Endothelial cell of umbilical vein (primary cell): ENCODE data around the gene KCNE4. TPM values are rescaled to one million over a fixed set of nuclear protein-coding genes. Genes with fewer than 3 reads are reported as not detected.

Experiments
- BruUV-seq: library from RNA; stranded (reverse); fragments of 400-500 nt; replicated peaks from 2 replicates; lab custom pipeline; 2021; lab: Mats Ljungman, UMichigan
- CTCF ChIA-PET: fragments of 300-600, 350-600 bp; sonication (Branson Sonifier 250); formaldehyde crosslinking; loops from one replicate; lab custom pipeline; 2021; ENCODE audit warnings: antibody characterized with exemption, inconsistent platforms; lab: Charles Lee
- POLR2A ChIA-PET: fragments of 300-600, 350-600 bp; sonication (Branson Sonifier 250); formaldehyde crosslinking; loops from one replicate; lab custom pipeline; 2021; ENCODE audit warnings: antibody characterized with exemption, inconsistent platforms; lab: Charles Lee
- DNase-seq: peaks from one replicate; pipeline ENCODE4 v3.0.0-alpha.2; 2011; ENCODE audit warnings: low read depth, low spot score
- FAIRE-seq: peaks from 2 replicates; lab custom pipeline; 2011; peaks lifted over from hg19 to GRCh38; lab: Jason Lieb, UNC
- H2AFZ ChIP-seq: 2 replicates; pipeline ENCODE4 v1.6.0; 2012; ENCODE audit warnings: low read depth, low read length, control low read depth, inconsistent platforms
- H3K27ac ChIP-seq: 2 replicates; pipeline ENCODE4 v1.5.1; 2011; ENCODE audit warnings: low read depth, mild to moderate bottlenecking, control low read depth, low read length, moderate library complexity; ENCODE audit not compliant: insufficient read depth
- H3K27me3 ChIP-seq, 2 experiments: 2 replicates each; pipeline versions ENCODE4 v1.6.0 to v1.6.1; 2011; ENCODE audit warnings: low read length in 2 of 2, mixed read lengths in 1 of 2; ENCODE audit not compliant: control insufficient read depth in 2 of 2, insufficient read depth in 2 of 2
- H3K36me3 ChIP-seq, 2 experiments: 2 replicates in 1 of 2; 3 replicates in 1 of 2; pipeline ENCODE4 v1.5.1; 2011; ENCODE audit warnings: low read length in 2 of 2, mild to moderate bottlenecking in 1 of 2, moderate library complexity in 1 of 2; ENCODE audit not compliant: control insufficient read depth in 2 of 2, insufficient read depth in 2 of 2; ENCODE audit errors: extremely low read depth in 1 of 2
- H3K4me1 ChIP-seq: 3 replicates; pipeline ENCODE4 v1.5.1; 2011; ENCODE audit warnings: mild to moderate bottlenecking, low read length; ENCODE audit not compliant: control insufficient read depth, insufficient read depth; ENCODE audit errors: extremely low read depth
- H3K4me2 ChIP-seq: 2 replicates; pipeline ENCODE4 v1.6.1; 2011; ENCODE audit warnings: low read length, control low read depth, mixed read lengths; ENCODE audit not compliant: insufficient read depth
- H3K4me3 ChIP-seq, 3 experiments: fragments of 200-600 bp in 1 of 3; sonication (generic), shearing (Covaris generic) in 1 of 3; replicated peaks in 1 of 3; 2 replicates each; pipeline ENCODE4 v1.5.1; 2011 to 2016; ENCODE audit warnings: control low read depth in 3 of 3, low read length in 3 of 3, mild to moderate bottlenecking in 2 of 3, inconsistent platforms in 1 of 3, low read depth in 1 of 3, moderate library complexity in 1 of 3; ENCODE audit not compliant: insufficient read depth in 1 of 3
- H3K79me2 ChIP-seq: 2 replicates; pipeline ENCODE4 v1.6.0; 2012; ENCODE audit warnings: low read length, inconsistent platforms; ENCODE audit not compliant: control insufficient read depth, insufficient read depth
- H3K9ac ChIP-seq: replicated peaks from 2 replicates; pipeline ENCODE3; 2011; ENCODE audit warnings: low read length, control low read depth; ENCODE audit not compliant: insufficient read depth; ENCODE audit errors: extremely low read depth
- H3K9me1 ChIP-seq: replicated peaks from 3 replicates; pipeline ENCODE4 v1.6.0; 2011; ENCODE audit warnings: mild to moderate bottlenecking, low read length; ENCODE audit not compliant: control insufficient read depth, insufficient read depth; ENCODE audit errors: extremely low read depth
- H3K9me3 ChIP-seq: replicated peaks from 2 replicates; pipeline ENCODE4 v1.5.1; 2012; ENCODE audit warnings: low read length, inconsistent platforms; ENCODE audit not compliant: control insufficient read depth, insufficient read depth
- H4K20me1 ChIP-seq: replicated peaks from 2 replicates; pipeline ENCODE3; 2011; ENCODE audit warnings: mild to moderate bottlenecking, low read length; ENCODE audit not compliant: control insufficient read depth, insufficient read depth; ENCODE audit errors: extremely low read depth
- EZH2 ChIP-seq: IDR thresholded peaks from 2 replicates; pipeline ENCODE4 v1.6.1; 2012; ENCODE audit warnings: borderline replicate concordance, low read depth, mild to moderate bottlenecking, moderate library complexity, low read length, inconsistent platforms; ENCODE audit not compliant: severe bottlenecking
- FOS ChIP-seq: IDR thresholded peaks from 2 replicates; pipeline ENCODE4 v1.6.1; 2011; ENCODE audit warnings: mild to moderate bottlenecking, low read length, moderate library complexity, borderline replicate concordance; ENCODE audit not compliant: insufficient read depth
- GATA2 ChIP-seq: IDR thresholded peaks from 2 replicates; pipeline ENCODE4 v1.7.0; 2011; ENCODE audit warnings: low read depth, mild to moderate bottlenecking, moderate library complexity, mixed read lengths, low read length; ENCODE audit not compliant: insufficient read length, insufficient read depth
- JUN ChIP-seq: IDR thresholded peaks from 2 replicates; pipeline ENCODE4 v1.6.1; 2011; ENCODE audit warnings: borderline replicate concordance, low read depth; ENCODE audit not compliant: insufficient read length, insufficient read depth
- MYC ChIP-seq: IDR thresholded peaks from one replicate; pipeline ENCODE4 v1.6.1; 2011; ENCODE audit warnings: mild to moderate bottlenecking, low read depth, low read length
- POLR2A ChIP-seq: IDR thresholded peaks from 2 replicates; pipeline ENCODE4 v1.6.1; 2012; ENCODE audit warnings: low read depth, mild to moderate bottlenecking, control low read depth, low read length
- POLR2AphosphoS5 ChIP-seq: IDR thresholded peaks from 2 replicates; pipeline ENCODE4 v1.6.1; 2012; ENCODE audit warnings: low read depth, mild to moderate bottlenecking, control low read depth, low read length, moderate library complexity; ENCODE audit not compliant: insufficient read depth
- dilution Hi-C: fragments of 300-500 bp; cut with MboI; formaldehyde crosslinking; loops from one replicate; pipeline ENCODE4 v1.15.0; 2019; ENCODE audit warnings: low sequenced_read_pairs; ENCODE audit not compliant: extremely low pct_ligation_motif_present
- intact Hi-C: fragments of 100-400 bp; cut with micrococcal nuclease; formaldehyde crosslinking; loops from one replicate; pipeline ENCODE4 v1.10.0; 2022
- polyA plus RNA-seq, 4 experiments: library from polyadenylated mRNA; depleted of rRNA in 3 of 4; stranded (reverse) in 3 of 4; unstranded in 1 of 4; fragments of >200 nt; gene quantifications; 2 replicates each; pipeline versions ENCODE4 v1.2.1 to v1.2.3, GENCODE V29; 2011 to 2012; ENCODE audit warnings: missing spikeins in 1 of 4
- total RNA-seq: library from RNA; stranded (reverse); gene quantifications from 2 replicates; pipeline ENCODE4 v1.2.3, GENCODE V29; 2021
- TF ChIP-seq, protein P1 (sequence below), 2 donors: IDR thresholded peaks; 1 replicate in 1 of 2; 2 replicates in 1 of 2; pipeline ENCODE4 v1.5.1; 2011; ENCODE audit warnings: low read length in 2 of 2, mild to moderate bottlenecking in 2 of 2, moderate library complexity in 2 of 2, control low read depth in 1 of 2, inconsistent platforms in 1 of 2, low read depth in 1 of 2; ENCODE audit not compliant: insufficient read depth in 1 of 2; ENCODE audit errors: extremely low read depth in 1 of 2
- TF ChIP-seq, protein P2 (sequence below): IDR thresholded peaks from 2 replicates; pipeline ENCODE4 v1.6.1; 2011; ENCODE audit not compliant: insufficient read depth, insufficient read length

Gene KCNE4
- total and polyA plus RNA-seq, 2 donors (not counting 3 experiments of a cell fraction or from before 2014, with no cell fraction given) = 0.01 TPM; not detected in 1

DNA sequence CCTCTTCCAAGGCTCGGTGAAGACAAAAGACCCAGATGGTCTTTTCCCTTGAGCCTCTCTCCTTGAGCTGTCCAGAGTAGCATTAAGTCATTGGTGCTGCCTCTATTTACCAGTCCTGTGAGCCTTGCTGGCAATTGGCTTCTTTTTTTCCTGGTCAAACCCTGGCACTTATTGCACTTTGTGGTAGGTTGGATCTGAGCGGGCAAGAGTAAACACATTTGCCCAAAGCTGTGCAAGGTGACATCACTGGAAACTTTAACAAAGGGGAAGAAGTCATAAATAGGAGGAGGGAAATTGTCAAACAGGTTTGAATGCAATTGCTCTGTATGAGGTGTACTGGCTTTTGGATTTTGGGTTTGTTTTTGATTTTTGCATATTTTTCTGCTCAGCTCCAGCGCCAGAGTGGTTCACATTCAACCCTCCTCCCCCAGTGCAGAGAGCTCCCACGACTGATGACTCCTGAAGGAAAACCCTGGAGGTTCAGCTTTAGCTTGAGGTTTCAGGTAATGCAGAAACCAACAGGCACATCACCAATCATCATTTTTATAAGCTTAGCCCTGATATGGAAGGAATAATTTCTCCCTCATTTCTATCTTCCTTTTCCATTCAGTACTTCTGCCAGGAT lies 8.3 kb downstream of the KCNE4 start:
- ChIA-PET POLR2A (no interaction called here), CTCF (interaction anchor here (0.9 kb wide), 1 partner anchor 12 kb away, joined by 3 read pairs; no protein-coding TSS in a partner anchor)
- dilution Hi-C loops = no loop called here
- Histone ChIP-seq H3K79me2 (no peaks in the 10 kb centered on the region), H3K9ac (no peak overlapping the region), H3K9me3 (no peaks in the 10 kb centered on the region), H3K4me1 (no peaks in the 10 kb centered on the region), H3K27me3 (peaks cover 4% of the 10 kb centered on the region in 2 experiments), H3K4me2 (no peak overlapping the region), H3K9me1 (no peaks in the 10 kb centered on the region), H4K20me1 (no peaks in the 10 kb centered on the region), H3K4me3 (no peak overlapping the region), H3K27ac (no peak overlapping the region), H3K36me3 (no peaks in the 10 kb centered on the region), H2AFZ (no peak overlapping the region)
- no peak for TF ChIP-seq POLR2A
- TF ChIP-seq, protein P1, sequence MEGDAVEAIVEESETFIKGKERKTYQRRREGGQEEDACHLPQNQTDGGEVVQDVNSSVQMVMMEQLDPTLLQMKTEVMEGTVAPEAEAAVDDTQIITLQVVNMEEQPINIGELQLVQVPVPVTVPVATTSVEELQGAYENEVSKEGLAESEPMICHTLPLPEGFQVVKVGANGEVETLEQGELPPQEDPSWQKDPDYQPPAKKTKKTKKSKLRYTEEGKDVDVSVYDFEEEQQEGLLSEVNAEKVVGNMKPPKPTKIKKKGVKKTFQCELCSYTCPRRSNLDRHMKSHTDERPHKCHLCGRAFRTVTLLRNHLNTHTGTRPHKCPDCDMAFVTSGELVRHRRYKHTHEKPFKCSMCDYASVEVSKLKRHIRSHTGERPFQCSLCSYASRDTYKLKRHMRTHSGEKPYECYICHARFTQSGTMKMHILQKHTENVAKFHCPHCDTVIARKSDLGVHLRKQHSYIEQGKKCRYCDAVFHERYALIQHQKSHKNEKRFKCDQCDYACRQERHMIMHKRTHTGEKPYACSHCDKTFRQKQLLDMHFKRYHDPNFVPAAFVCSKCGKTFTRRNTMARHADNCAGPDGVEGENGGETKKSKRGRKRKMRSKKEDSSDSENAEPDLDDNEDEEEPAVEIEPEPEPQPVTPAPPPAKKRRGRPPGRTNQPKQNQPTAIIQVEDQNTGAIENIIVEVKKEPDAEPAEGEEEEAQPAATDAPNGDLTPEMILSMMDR (IDR thresholded peaks at IDR 0.05; ENCODE audit: extremely low read depth in 1 of 2, insufficient read depth in 1 of 2, low read depth in 1 of 2, low read length in 2 of 2) = no peak
- no peak for TF ChIP-seq EZH2
- no peak for TF ChIP-seq POLR2AphosphoS5
- TF ChIP-seq JUN = no peak
- TF ChIP-seq MYC = no peak
- TF ChIP-seq, protein P2, sequence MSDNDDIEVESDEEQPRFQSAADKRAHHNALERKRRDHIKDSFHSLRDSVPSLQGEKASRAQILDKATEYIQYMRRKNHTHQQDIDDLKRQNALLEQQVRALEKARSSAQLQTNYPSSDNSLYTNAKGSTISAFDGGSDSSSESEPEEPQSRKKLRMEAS = no peak
- TF ChIP-seq GATA2 = no peak
- no peak for TF ChIP-seq FOS
- no peak for DNase-seq
- BruUV-seq = no TSS peak
- intact Hi-C loops = no loop called here
- FAIRE-seq = no peak
